Measurements from ENCODE around the gene CPNE2. TPM values are rescaled to one million over a fixed set of nuclear protein-coding genes. Genes with fewer than 3 reads are reported as not detected.

Gene CPNE2
- total RNA-seq, 4 donors from 2014 or later: 21.6 to 43.0 (median 34.9) TPM

- TF ChIP-seq CTCF (IDR thresholded peaks at IDR 0.05): no peak
- no peak for TF ChIP-seq POLR2AphosphoS5 (IDR thresholded peaks at IDR 0.05)
- TF ChIP-seq EP300 (IDR thresholded peaks at IDR 0.05): no peak
- TF ChIP-seq POLR2A (IDR thresholded peaks at IDR 0.05; ENCODE audit: low read depth): no peak
- Histone ChIP-seq H3K9me3 (no peaks in the 10 kb centered on the region), H3K27ac (replicated peaks in 1 of 4) (no peak overlapping the region), H3K4me3 (no peak overlapping the region), H3K4me1 (peaks cover 4 to 9% (median 8%) of the 10 kb centered on the region in 4 donors), H3K27me3 (no peaks in the 10 kb centered on the region), H3K36me3 (peaks cover 0 to 64% (median 37%) of the 10 kb centered on the region in 4 donors)
- DNase-seq (ENCODE audit: extremely low spot score): no peak
- intact Hi-C loops (cut with DNase I): loop anchor here (5.0 kb wide), 1 partner anchor 181 kb away; the partner anchor contains the start of gene SLC12A3
- WGBS: 79% methylated on average over 2 of the region's 2 CpGs
Measured at GRCh38 chr16:57048095-57048494, 44.3 kb upstream of the CPNE2 start.

GRCh38 chr16:57049678-57050077 lies 42.7 kb upstream of the CPNE2 start:
- 96% methylated on average over 4 of the region's 4 CpGs for WGBS
- Histone ChIP-seq H3K36me3 (peaks cover 0 to 63% (median 31%) of the 10 kb centered on the region in 4 donors), H3K27ac (replicated peaks in 1 of 4) (no peak overlapping the region), H3K9me3 (no peaks in the 10 kb centered on the region), H3K4me1 (peaks cover 4 to 9% (median 8%) of the 10 kb centered on the region in 4 donors), H3K4me3 (no peak overlapping the region), H3K27me3 (no peaks in the 10 kb centered on the region)
- intact Hi-C loops (cut with DNase I): loop anchor here (5.0 kb wide), 1 partner anchor 182 kb away; the partner anchor contains the start of gene SLC12A3
- TF ChIP-seq CTCF (IDR thresholded peaks at IDR 0.05) (no peak), POLR2A (IDR thresholded peaks at IDR 0.05; ENCODE audit: low read depth) (no peak), EP300 (IDR thresholded peaks at IDR 0.05) (no peak), POLR2AphosphoS5 (IDR thresholded peaks at IDR 0.05) (no peak)
- DNase-seq (ENCODE audit: extremely low spot score): no peak

GRCh38 chr16:57051696-57052228 lies 40.6 kb upstream of the CPNE2 start:
- H3K9me3 ChIP-seq: no peaks in the 10 kb centered on the region
- DNase-seq (ENCODE audit: extremely low spot score): no peak
- intact Hi-C loops (cut with DNase I): no loop called here
- peaks cover 7 to 79% (median 48%) of the 10 kb centered on the region in 4 donors for H3K36me3 ChIP-seq
- H3K4me1 ChIP-seq: no peaks in the 10 kb centered on the region
- no peak overlapping the region for H3K4me3 ChIP-seq
- WGBS: 96% methylated on average over 11 of the region's 11 CpGs
- no peak overlapping the region for H3K27ac ChIP-seq (replicated peaks in 1 of 4)
- H3K27me3 ChIP-seq: no peaks in the 10 kb centered on the region
- TF ChIP-seq POLR2A (IDR thresholded peaks at IDR 0.05; ENCODE audit: low read depth): no peak
- no peak for TF ChIP-seq POLR2AphosphoS5 (IDR thresholded peaks at IDR 0.05)
- TF ChIP-seq EP300 (IDR thresholded peaks at IDR 0.05): no peak
- no peak for TF ChIP-seq CTCF (IDR thresholded peaks at IDR 0.05)

- no peak overlapping the region for H3K4me3 ChIP-seq
- H3K27ac ChIP-seq (replicated peaks in 1 of 4): no peak overlapping the region
- H3K36me3 ChIP-seq: peaks cover 7 to 73% (median 42%) of the 10 kb centered on the region in 4 donors
- H3K9me3 ChIP-seq: no peaks in the 10 kb centered on the region
- no peaks in the 10 kb centered on the region for H3K27me3 ChIP-seq
- no peaks in the 10 kb centered on the region for H3K4me1 ChIP-seq
- TF ChIP-seq POLR2A (IDR thresholded peaks at IDR 0.05; ENCODE audit: low read depth) (no peak), EP300 (IDR thresholded peaks at IDR 0.05) (no peak), POLR2AphosphoS5 (IDR thresholded peaks at IDR 0.05) (no peak), CTCF (IDR thresholded peaks at IDR 0.05) (no peak)
- WGBS: 92% methylated on average over 9 of the region's 9 CpGs
- intact Hi-C loops (cut with DNase I): no loop called here
- no peak for DNase-seq (ENCODE audit: extremely low spot score)
Measured at GRCh38 chr16:57053206-57053605, 39.2 kb upstream of the CPNE2 start.

- peaks cover 7 to 77% (median 42%) of the 10 kb centered on the region in 4 donors for H3K36me3 ChIP-seq
- no peak overlapping the region for H3K4me3 ChIP-seq
- intact Hi-C loops (cut with DNase I): no loop called here
- no peaks in the 10 kb centered on the region for H3K27me3 ChIP-seq
- no peaks in the 10 kb centered on the region for H3K4me1 ChIP-seq
- H3K27ac ChIP-seq (replicated peaks in 1 of 4): no peak overlapping the region
- DNase-seq (ENCODE audit: extremely low spot score): no peak
- TF ChIP-seq EP300 (IDR thresholded peaks at IDR 0.05) (no peak), POLR2A (IDR thresholded peaks at IDR 0.05; ENCODE audit: low read depth) (no peak), POLR2AphosphoS5 (IDR thresholded peaks at IDR 0.05) (no peak), CTCF (IDR thresholded peaks at IDR 0.05) (no peak)
- 96% methylated on average over 5 of the region's 5 CpGs for WGBS
- no peaks in the 10 kb centered on the region for H3K9me3 ChIP-seq
Measured at GRCh38 chr16:57054338-57054737, 38.0 kb upstream of the CPNE2 start.
